SK-N-MC (cell line): ENCODE measurements around the gene OOSP1.

Source experiments
- EZH2 ChIP-seq: fragments of 200-600 bp; sonication (generic); IDR thresholded peaks from one replicate; pipeline ENCODE4 v1.6.1; 2017; ENCODE audit warnings: antibody characterized with exemption
- FOXP2 ChIP-seq: optimal IDR thresholded peaks from 2 replicates; pipeline ENCODE3; 2011; ENCODE audit warnings: mild to moderate bottlenecking, moderate library complexity; ENCODE audit not compliant: insufficient read depth; ENCODE audit errors: extremely low read length, control extremely low read depth
- POLR2AphosphoS5 ChIP-seq: IDR thresholded peaks from 2 replicates; pipeline ENCODE4 v1.6.1; 2012; ENCODE audit warnings: mild to moderate bottlenecking, low read depth, low read length, borderline replicate concordance

DNA sequence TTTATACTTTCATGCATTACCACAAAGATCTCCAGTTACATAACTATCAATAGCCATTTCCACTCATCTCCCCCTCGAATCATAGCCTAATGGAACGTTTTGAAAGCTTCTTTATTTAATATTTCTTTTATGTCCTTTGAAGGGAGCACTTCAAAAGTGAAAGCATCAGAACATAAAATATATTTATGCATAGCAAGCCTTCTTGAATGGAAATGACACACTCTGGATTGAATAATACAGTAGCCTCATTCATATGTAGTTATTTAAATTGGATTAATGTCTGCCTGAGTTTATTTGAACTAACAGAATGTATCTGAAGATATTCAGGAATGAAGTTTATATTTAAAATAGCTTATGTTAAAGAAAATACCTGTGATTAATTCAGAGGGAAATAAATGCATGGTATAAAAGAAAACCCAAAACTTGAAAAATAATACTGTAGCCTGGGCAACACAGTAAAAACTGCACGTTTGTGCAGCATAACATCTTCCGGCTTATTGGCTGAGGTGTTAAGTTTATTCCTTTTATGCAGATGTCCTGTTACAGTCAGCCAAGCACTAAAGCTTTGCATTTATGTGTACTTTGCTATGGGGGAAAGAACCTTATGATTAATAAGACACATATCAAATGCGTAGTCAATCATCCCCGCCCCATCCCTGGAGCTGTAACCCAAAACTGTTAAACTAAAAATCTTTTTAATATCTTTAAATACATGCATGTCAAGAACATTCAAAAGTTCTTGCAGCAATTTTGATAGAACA is 37.7 kb upstream of the OOSP1 start:
- no peak for TF ChIP-seq POLR2AphosphoS5
- no peak for TF ChIP-seq EZH2
- TF ChIP-seq FOXP2: no peak
